ENCODE measurements around the gene PDE6D. TPM values are rescaled to one million over a fixed set of nuclear protein-coding genes. Genes with fewer than 3 reads are reported as not detected.
A peak's percentile ranks its signal among the peaks of the same experiment; 100 is the strongest.

Gene PDE6D
- total RNA-seq: 30.5 and 34.6 TPM in 2 replicates

DNA sequence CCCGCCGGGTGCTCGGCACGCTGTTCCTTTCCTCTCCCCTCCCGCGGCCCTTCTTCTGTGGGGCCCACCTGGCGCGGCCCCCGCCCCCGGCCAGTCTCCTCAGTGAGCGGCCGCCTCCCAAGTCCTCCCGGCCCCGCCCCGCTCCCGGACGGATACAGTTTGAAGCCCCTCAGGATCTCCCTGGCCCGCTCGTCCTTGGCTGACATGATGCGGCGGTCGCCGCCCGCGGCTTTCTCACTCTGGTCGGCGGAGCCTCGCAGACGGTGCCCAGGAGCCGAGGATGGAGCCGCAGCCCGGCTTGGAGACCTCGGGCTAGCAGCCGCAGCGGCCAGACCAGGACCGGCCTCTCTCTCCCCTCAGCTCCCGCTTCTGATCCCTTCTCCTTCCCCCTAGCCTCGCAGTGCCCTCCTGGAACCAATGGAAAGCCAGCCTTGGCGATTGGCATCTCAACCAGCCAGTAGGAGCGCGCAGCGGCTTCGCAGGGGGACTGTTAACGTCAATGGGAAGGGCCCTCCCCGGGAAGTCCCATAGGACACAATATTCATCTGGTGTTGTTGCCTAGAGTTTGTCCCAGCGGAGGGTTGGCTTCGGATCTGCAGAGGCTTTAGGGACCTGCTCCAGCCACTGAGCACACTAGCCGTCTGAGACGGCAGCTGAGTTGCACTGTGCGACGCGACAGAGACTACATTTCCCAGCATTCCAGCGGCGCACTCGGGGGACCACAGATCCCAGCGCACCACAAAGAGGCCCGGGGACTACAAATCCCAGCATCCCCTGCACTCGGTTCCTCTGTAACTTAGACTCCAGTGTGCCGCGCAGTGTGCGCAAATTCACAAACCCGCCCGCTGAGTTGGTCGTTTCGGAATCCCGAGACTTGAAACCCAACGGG, at the start of gene PDE6D:
Gene PDE6D (minus strand): TSS at position 374 of the 889 bp plus-strand sequence. CDS start 168 bp downstream, at position 206.
- Histone ChIP-seq H3K4me3 (ENCODE audit: low read depth, low read length) (peak within 1 kb of the TSS; percentile 73), H3K27me3 (ENCODE audit: control insufficient read depth, insufficient read depth, low read length) (no peaks in the 10 kb centered on the region), H3K36me3 (ENCODE audit: control insufficient read depth, insufficient read depth, low read length) (no peaks in the 10 kb centered on the region)
- TF ChIP-seq, protein P1, sequence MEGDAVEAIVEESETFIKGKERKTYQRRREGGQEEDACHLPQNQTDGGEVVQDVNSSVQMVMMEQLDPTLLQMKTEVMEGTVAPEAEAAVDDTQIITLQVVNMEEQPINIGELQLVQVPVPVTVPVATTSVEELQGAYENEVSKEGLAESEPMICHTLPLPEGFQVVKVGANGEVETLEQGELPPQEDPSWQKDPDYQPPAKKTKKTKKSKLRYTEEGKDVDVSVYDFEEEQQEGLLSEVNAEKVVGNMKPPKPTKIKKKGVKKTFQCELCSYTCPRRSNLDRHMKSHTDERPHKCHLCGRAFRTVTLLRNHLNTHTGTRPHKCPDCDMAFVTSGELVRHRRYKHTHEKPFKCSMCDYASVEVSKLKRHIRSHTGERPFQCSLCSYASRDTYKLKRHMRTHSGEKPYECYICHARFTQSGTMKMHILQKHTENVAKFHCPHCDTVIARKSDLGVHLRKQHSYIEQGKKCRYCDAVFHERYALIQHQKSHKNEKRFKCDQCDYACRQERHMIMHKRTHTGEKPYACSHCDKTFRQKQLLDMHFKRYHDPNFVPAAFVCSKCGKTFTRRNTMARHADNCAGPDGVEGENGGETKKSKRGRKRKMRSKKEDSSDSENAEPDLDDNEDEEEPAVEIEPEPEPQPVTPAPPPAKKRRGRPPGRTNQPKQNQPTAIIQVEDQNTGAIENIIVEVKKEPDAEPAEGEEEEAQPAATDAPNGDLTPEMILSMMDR (IDR thresholded peaks at IDR 0.05; ENCODE audit: insufficient read depth, low read length, poor library complexity, severe bottlenecking): no peak
- DNase-seq (ENCODE audit: low read depth): peak; percentile 82

DNA sequence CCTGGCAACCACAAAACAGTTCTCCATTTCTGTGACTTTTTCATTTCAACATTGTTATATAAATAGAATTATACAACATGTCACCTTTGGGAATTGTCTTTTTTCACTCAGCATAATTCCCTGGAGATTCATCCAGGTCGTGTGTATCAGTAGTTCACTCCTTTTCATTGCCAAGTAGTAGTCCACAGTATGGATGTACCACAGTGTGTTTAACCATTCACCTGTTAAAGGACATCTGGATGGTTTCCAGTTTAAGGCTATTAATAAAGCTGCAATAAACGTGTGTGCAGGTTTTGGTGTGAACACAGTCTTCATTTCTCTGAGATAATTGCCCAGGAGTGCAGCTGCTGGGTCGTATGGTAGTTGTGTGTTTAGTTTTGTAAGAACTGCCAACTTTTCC, 40.8 kb upstream of the PDE6D start:
- TF ChIP-seq, protein P1 (IDR thresholded peaks at IDR 0.05; ENCODE audit: insufficient read depth, low read length, poor library complexity, severe bottlenecking): no peak
- Histone ChIP-seq H3K4me3 (ENCODE audit: low read depth, low read length) (no peak overlapping the region), H3K27me3 (ENCODE audit: control insufficient read depth, insufficient read depth, low read length) (no peaks in the 10 kb centered on the region), H3K36me3 (ENCODE audit: control insufficient read depth, insufficient read depth, low read length) (no peaks in the 10 kb centered on the region)
- DNase-seq (ENCODE audit: low read depth): no peak

DNA sequence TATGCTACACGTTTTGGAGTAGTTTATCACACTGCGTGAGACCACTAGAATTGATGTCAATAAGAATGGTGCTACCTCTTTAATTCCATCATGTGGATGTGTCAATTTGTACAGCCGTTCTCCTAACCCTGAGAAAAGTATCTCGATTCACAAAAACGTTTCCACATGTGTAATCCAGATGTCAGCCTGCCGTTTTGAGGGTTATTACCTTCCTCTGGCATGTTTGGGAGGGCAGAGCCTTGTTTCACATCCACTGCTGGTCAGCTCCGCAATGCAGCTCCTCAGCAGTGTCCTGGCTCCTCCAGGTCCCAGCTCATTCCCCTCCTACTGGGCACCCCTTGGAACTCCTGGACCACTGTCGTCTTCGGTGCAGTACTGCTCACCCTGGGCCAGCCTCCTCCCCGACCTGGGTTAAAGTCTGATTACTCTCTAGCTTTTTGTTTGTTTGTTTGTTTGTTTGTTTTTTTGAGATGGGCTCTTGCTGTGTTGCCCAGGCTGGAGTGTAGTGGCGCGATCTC, 39.8 kb upstream of the PDE6D start:
- H3K4me3 ChIP-seq (ENCODE audit: low read depth, low read length): no peak overlapping the region
- H3K27me3 ChIP-seq (ENCODE audit: control insufficient read depth, insufficient read depth, low read length): no peaks in the 10 kb centered on the region
- TF ChIP-seq, protein P1 (IDR thresholded peaks at IDR 0.05; ENCODE audit: insufficient read depth, low read length, poor library complexity, severe bottlenecking): no peak
- no peaks in the 10 kb centered on the region for H3K36me3 ChIP-seq (ENCODE audit: control insufficient read depth, insufficient read depth, low read length)
- no peak for DNase-seq (ENCODE audit: low read depth)

DNA sequence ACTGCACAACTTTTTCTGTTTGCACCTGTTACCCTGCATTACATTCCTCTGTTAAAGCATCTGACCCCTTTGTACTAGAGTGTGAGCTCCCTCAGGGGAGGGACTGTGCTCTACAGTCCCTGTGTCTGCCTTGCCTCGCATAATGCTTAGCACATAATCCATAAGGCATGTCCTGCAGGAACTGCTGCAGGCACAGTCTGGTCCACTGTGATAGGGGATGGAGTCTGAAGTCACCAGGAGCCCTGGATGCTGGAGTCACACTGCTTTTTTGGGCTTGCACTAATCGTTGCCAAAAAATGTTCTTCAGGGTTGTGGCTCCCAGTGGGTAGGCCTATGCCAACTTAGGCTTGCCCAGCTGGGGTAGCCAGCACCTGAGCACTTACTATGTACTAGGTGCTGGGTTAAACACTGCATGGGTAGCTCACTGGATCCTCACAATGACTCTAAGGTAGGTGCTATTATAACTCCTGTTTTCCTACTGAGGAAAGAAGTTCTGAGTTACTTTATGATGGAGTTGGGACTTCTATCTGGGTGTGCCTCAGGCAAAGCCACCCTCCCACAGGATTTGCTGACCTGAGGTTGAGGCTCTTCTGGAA, 38.5 kb upstream of the PDE6D start:
- DNase-seq (ENCODE audit: low read depth): no peak
- TF ChIP-seq, protein P1 (IDR thresholded peaks at IDR 0.05; ENCODE audit: insufficient read depth, low read length, poor library complexity, severe bottlenecking): no peak
- Histone ChIP-seq H3K27me3 (ENCODE audit: control insufficient read depth, insufficient read depth, low read length) (no peaks in the 10 kb centered on the region), H3K4me3 (ENCODE audit: low read depth, low read length) (no peak overlapping the region), H3K36me3 (ENCODE audit: control insufficient read depth, insufficient read depth, low read length) (no peaks in the 10 kb centered on the region)

DNA sequence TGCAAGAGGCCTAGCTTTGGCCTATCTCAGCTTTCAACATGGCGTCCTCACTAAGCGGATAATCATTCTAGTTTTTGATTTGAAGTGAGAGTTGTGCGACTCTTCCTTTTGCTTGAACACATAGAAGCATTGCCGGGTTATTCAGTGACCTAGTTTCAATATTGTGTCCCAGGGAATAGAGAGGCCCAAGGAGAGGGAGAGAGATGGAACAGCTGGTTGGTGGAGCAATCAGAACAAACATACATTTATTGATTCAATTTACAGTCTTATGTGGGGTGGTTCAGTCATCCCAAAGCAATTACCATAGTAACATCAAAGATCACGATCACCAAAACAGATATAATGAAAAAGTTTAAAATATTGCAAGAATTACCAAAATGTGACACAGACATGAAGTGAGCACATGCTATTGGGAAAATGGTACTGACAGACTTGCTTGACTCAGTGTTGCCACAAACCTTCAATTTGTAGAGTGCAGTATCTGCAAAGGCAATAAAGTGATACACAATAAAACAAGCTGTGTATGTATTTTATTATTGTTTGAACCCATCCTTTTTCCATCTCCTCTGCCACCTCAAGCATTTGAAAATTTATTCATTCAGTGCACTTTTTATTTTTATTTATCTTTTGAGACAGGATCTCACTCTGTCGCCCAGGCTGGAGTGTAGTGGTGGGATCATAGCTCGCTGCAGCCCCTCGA, 35.4 kb upstream of the PDE6D start:
- no peaks in the 10 kb centered on the region for H3K36me3 ChIP-seq (ENCODE audit: control insufficient read depth, insufficient read depth, low read length)

More for the DNA sequence above, 35.4 kb upstream of the PDE6D start:
- Histone ChIP-seq H3K27me3 (ENCODE audit: control insufficient read depth, insufficient read depth, low read length) (no peaks in the 10 kb centered on the region), H3K4me3 (ENCODE audit: low read depth, low read length) (no peak overlapping the region)
- no peak for DNase-seq (ENCODE audit: low read depth)
- TF ChIP-seq, protein P1 (IDR thresholded peaks at IDR 0.05; ENCODE audit: insufficient read depth, low read length, poor library complexity, severe bottlenecking): no peak

All from kidney epithelial cell (primary cell).